ENCODE data around the gene NFRKB.

The NFRKB gene

GRCh38 chr11:129895126-129896041, at the start of gene NFRKB:
TSS of gene NFRKB (minus strand) at chr11:129895578. CDS start at chr11:129892849, 2,729 bp downstream.
- peaks cover 23% of the 10 kb centered on the region for H3K36me3 Mint-ChIP-seq (ENCODE audit: low read depth)
- H3K4me1 Mint-ChIP-seq (ENCODE audit: low read depth), result peaks cover 21% of the 10 kb centered on the region
- peak within 1 kb of the TSS; percentile 83 for H3K27ac Mint-ChIP-seq
- H3K4me3 Mint-ChIP-seq, result peak within 1 kb of the TSS; percentile 88
- H3K9me3 Mint-ChIP-seq, result no peaks in the 10 kb centered on the region
- H3K27me3 Mint-ChIP-seq (ENCODE audit: low read depth), result peaks cover 8% of the 10 kb centered on the region

GRCh38 chr11:129944696-129945095, 49.3 kb upstream of the NFRKB start:
- H3K4me1 Mint-ChIP-seq (ENCODE audit: low read depth), result peaks cover 6% of the 10 kb centered on the region
- H3K4me3 Mint-ChIP-seq, result no peak overlapping the region
- peaks cover 15% of the 10 kb centered on the region for H3K36me3 Mint-ChIP-seq (ENCODE audit: low read depth)
- no peaks in the 10 kb centered on the region for H3K9me3 Mint-ChIP-seq
- no peaks in the 10 kb centered on the region for H3K27me3 Mint-ChIP-seq (ENCODE audit: low read depth)
- H3K27ac Mint-ChIP-seq, result no peak overlapping the region

- Mint-ChIP-seq H3K9me3 (no peaks in the 10 kb centered on the region), H3K4me1 (ENCODE audit: low read depth) (peaks cover 6% of the 10 kb centered on the region), H3K4me3 (no peak overlapping the region), H3K27ac (no peak overlapping the region), H3K36me3 (ENCODE audit: low read depth) (peaks cover 17% of the 10 kb centered on the region), H3K27me3 (ENCODE audit: low read depth) (no peaks in the 10 kb centered on the region)
These were observed 47.7 kb upstream of the NFRKB start for GRCh38 chr11:129943036-129943435.

- Mint-ChIP-seq H3K4me1 (ENCODE audit: low read depth) (no peaks in the 10 kb centered on the region), H3K27me3 (ENCODE audit: low read depth) (no peaks in the 10 kb centered on the region), H3K4me3 (no peak overlapping the region), H3K27ac (no peak overlapping the region), H3K9me3 (no peaks in the 10 kb centered on the region), H3K36me3 (ENCODE audit: low read depth) (peaks cover 16% of the 10 kb centered on the region)
These were observed 44.1 kb upstream of the NFRKB start for GRCh38 chr11:129939510-129939909.

GRCh38 chr11:129938764-129939163, 43.4 kb upstream of the NFRKB start:
- no peaks in the 10 kb centered on the region for H3K27me3 Mint-ChIP-seq (ENCODE audit: low read depth)
- H3K36me3 Mint-ChIP-seq (ENCODE audit: low read depth), result peaks cover 22% of the 10 kb centered on the region
- no peak overlapping the region for H3K4me3 Mint-ChIP-seq
- no peaks in the 10 kb centered on the region for H3K9me3 Mint-ChIP-seq
- no peak overlapping the region for H3K27ac Mint-ChIP-seq
- no peaks in the 10 kb centered on the region for H3K4me1 Mint-ChIP-seq (ENCODE audit: low read depth)

GRCh38 chr11:129937592-129938238, 42.3 kb upstream of the NFRKB start:
- no peak overlapping the region for H3K4me3 Mint-ChIP-seq
- no peaks in the 10 kb centered on the region for H3K4me1 Mint-ChIP-seq (ENCODE audit: low read depth)
- H3K27me3 Mint-ChIP-seq (ENCODE audit: low read depth), result no peaks in the 10 kb centered on the region
- no peaks in the 10 kb centered on the region for H3K9me3 Mint-ChIP-seq
- H3K27ac Mint-ChIP-seq, result no peak overlapping the region
- H3K36me3 Mint-ChIP-seq (ENCODE audit: low read depth), result peaks cover 24% of the 10 kb centered on the region

GRCh38 chr11:129935723-129936122, 40.3 kb upstream of the NFRKB start:
- H3K4me3 Mint-ChIP-seq, result no peak overlapping the region

GRCh38 chr11:129933891-129934290, 38.5 kb upstream of the NFRKB start:
- H3K27me3 Mint-ChIP-seq (ENCODE audit: low read depth), result no peaks in the 10 kb centered on the region
- no peak overlapping the region for H3K27ac Mint-ChIP-seq
- H3K4me3 Mint-ChIP-seq, result no peak overlapping the region
- no peaks in the 10 kb centered on the region for H3K9me3 Mint-ChIP-seq
- no peaks in the 10 kb centered on the region for H3K4me1 Mint-ChIP-seq (ENCODE audit: low read depth)
- peaks cover 21% of the 10 kb centered on the region for H3K36me3 Mint-ChIP-seq (ENCODE audit: low read depth)

More at GRCh38 chr11:129935723-129936122, 40.3 kb upstream of the NFRKB start:
- no peaks in the 10 kb centered on the region for H3K27me3 Mint-ChIP-seq (ENCODE audit: low read depth)
- H3K36me3 Mint-ChIP-seq (ENCODE audit: low read depth), result peaks cover 16% of the 10 kb centered on the region
- no peak overlapping the region for H3K27ac Mint-ChIP-seq
- H3K4me1 Mint-ChIP-seq (ENCODE audit: low read depth), result no peaks in the 10 kb centered on the region
- H3K9me3 Mint-ChIP-seq, result no peaks in the 10 kb centered on the region

- no peak overlapping the region for H3K27ac Mint-ChIP-seq
- H3K36me3 Mint-ChIP-seq (ENCODE audit: low read depth), result peaks cover 19% of the 10 kb centered on the region
- H3K4me3 Mint-ChIP-seq, result no peak overlapping the region
These were observed 37.9 kb upstream of the NFRKB start for GRCh38 chr11:129933262-129933661.

GRCh38 chr11:129932381-129933067, 37.1 kb upstream of the NFRKB start:
- Mint-ChIP-seq H3K4me3 (no peak overlapping the region), H3K36me3 (ENCODE audit: low read depth) (peaks cover 19% of the 10 kb centered on the region), H3K4me1 (ENCODE audit: low read depth) (no peaks in the 10 kb centered on the region), H3K27me3 (ENCODE audit: low read depth) (no peaks in the 10 kb centered on the region), H3K27ac (no peak overlapping the region), H3K9me3 (no peaks in the 10 kb centered on the region)

More at GRCh38 chr11:129933262-129933661, 37.9 kb upstream of the NFRKB start:
- Mint-ChIP-seq H3K9me3 (no peaks in the 10 kb centered on the region), H3K4me1 (ENCODE audit: low read depth) (no peaks in the 10 kb centered on the region), H3K27me3 (ENCODE audit: low read depth) (no peaks in the 10 kb centered on the region)

- no peaks in the 10 kb centered on the region for H3K27me3 Mint-ChIP-seq (ENCODE audit: low read depth)
- H3K27ac Mint-ChIP-seq, result no peak overlapping the region
- peaks cover 19% of the 10 kb centered on the region for H3K36me3 Mint-ChIP-seq (ENCODE audit: low read depth)
- H3K9me3 Mint-ChIP-seq, result no peaks in the 10 kb centered on the region
- H3K4me1 Mint-ChIP-seq (ENCODE audit: low read depth), result no peaks in the 10 kb centered on the region
- no peak overlapping the region for H3K4me3 Mint-ChIP-seq
These were observed 35.4 kb upstream of the NFRKB start for GRCh38 chr11:129930743-129931142.

GRCh38 chr11:129930296-129930695, 34.9 kb upstream of the NFRKB start:
- H3K36me3 Mint-ChIP-seq (ENCODE audit: low read depth), result peaks cover 23% of the 10 kb centered on the region
- H3K9me3 Mint-ChIP-seq, result no peaks in the 10 kb centered on the region
- no peaks in the 10 kb centered on the region for H3K4me1 Mint-ChIP-seq (ENCODE audit: low read depth)
- H3K27ac Mint-ChIP-seq, result no peak overlapping the region
- H3K4me3 Mint-ChIP-seq, result no peak overlapping the region
- no peaks in the 10 kb centered on the region for H3K27me3 Mint-ChIP-seq (ENCODE audit: low read depth)

GRCh38 chr11:129929721-129930120, 34.3 kb upstream of the NFRKB start:
- H3K4me3 Mint-ChIP-seq, result no peak overlapping the region
- H3K36me3 Mint-ChIP-seq (ENCODE audit: low read depth), result peaks cover 21% of the 10 kb centered on the region
- no peaks in the 10 kb centered on the region for H3K4me1 Mint-ChIP-seq (ENCODE audit: low read depth)
- H3K9me3 Mint-ChIP-seq, result no peaks in the 10 kb centered on the region
- no peaks in the 10 kb centered on the region for H3K27me3 Mint-ChIP-seq (ENCODE audit: low read depth)
- H3K27ac Mint-ChIP-seq, result no peak overlapping the region

GRCh38 chr11:129928923-129929692, 33.7 kb upstream of the NFRKB start:
- Mint-ChIP-seq H3K36me3 (ENCODE audit: low read depth) (peaks cover 19% of the 10 kb centered on the region), H3K4me3 (no peak overlapping the region), H3K27me3 (ENCODE audit: low read depth) (no peaks in the 10 kb centered on the region), H3K9me3 (no peaks in the 10 kb centered on the region), H3K4me1 (ENCODE audit: low read depth) (no peaks in the 10 kb centered on the region), H3K27ac (no peak overlapping the region)
